GM19239 (cell line): ENCODE data around the gene KRTAP10-7.

ENCODE experiments used
- DNase-seq: peaks from one replicate; pipeline ENCODE4 v3.0.0; 2011; ENCODE audit warnings: low spot score; ENCODE audit not compliant: insufficient read length
- FAIRE-seq: peaks from 2 replicates; lab custom pipeline; 2011; peaks lifted over from hg19 to GRCh38; lab: Jason Lieb, UNC

The KRTAP10-7 gene

GRCh38 chr21:44650265-44650972, 50.0 kb downstream of the KRTAP10-7 start:
- FAIRE-seq, result no peak

GRCh38 chr21:44650973-44651675, 50.7 kb downstream of the KRTAP10-7 start:
- no peak for FAIRE-seq

More at GRCh38 chr21:44650265-44650972, 50.0 kb downstream of the KRTAP10-7 start:
- no peak for DNase-seq

More at GRCh38 chr21:44650973-44651675, 50.7 kb downstream of the KRTAP10-7 start:
- no peak for DNase-seq
